ENCODE results near the gene LBX2. TPM values are rescaled to one million over a fixed set of nuclear protein-coding genes. Genes with fewer than 3 reads are reported as not detected.
"Not testable (repeated sequence)": the region's sequence is repeated elsewhere in the genome, so short reads cannot be mapped to it uniquely, and the experiment has no call there.

The LBX2 gene
- total RNA-seq, 1 experiment from 2014 or later = 1.3 TPM

GRCh38 chr2:74470742-74471141 is 28.7 kb downstream of the LBX2 start:
- H3K4me3 ChIP-seq; DNase-seq; H3K36me3 ChIP-seq; H3K27me3 ChIP-seq; H3K27ac ChIP-seq; H3K4me1 ChIP-seq; H3K9me3 ChIP-seq (replicated peaks): not testable (repeated sequence)

DNA sequence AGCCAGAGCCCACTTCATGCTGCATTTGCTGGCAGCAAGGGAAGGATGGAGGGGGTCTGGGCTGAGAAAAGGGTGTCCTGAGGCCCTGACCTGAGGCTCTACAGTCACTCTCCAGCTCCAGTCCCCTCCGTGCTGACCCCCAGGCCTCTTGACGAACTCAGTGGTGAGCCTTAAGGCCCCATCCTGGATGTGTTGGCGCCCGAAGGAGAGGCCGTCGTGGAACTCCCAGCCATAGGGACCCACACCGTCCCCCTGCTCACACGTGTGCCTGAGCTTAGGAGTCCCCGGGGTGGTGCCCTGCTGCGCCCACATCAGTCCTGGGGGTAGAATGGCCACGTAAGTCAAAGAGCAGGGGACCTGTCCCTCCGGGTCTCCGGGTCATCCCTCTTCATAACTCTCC is 35.0 kb downstream of the LBX2 start:
- Histone ChIP-seq H3K9me3 (replicated peaks) (no peaks in the 10 kb centered on the region), H3K27ac (peak overlapping the region; percentile 2; the same call in 1 of the 2 replicates)
- DNase-seq = no peak

DNA sequence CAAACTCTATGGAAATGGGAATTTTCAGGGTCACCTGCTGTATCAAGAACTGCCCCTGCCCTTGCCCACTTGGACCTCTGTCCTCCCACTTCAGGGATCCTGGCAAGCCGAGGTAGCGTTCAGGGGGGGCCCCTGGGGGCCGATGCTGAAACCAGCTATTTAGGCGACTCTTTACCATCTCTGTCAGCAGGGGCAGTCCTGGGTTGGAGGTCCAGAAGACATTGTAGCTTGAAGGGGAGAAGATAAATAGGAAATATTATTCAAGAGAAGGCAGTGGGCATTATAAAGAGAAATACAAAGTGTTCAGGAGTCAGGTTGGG is 36.7 kb downstream of the LBX2 start:
- H3K9me3 ChIP-seq (replicated peaks) = no peaks in the 10 kb centered on the region
- peaks cover 4% of the 10 kb centered on the region; the same call in 1 of the 2 replicates for H3K36me3 ChIP-seq
- no peaks in the 10 kb centered on the region for H3K27me3 ChIP-seq
- H3K27ac ChIP-seq = no peak overlapping the region
- DNase-seq = no peak
- H3K4me1 ChIP-seq = 0 out of 2 replicates have a peak, but pooled peaks cover 6% of the 10 kb centered on the region
- no peak overlapping the region for H3K4me3 ChIP-seq

More for the DNA sequence above, 35.0 kb downstream of the LBX2 start:
- no peaks in the 10 kb centered on the region for H3K27me3 ChIP-seq
- peaks cover 4% of the 10 kb centered on the region; the same call in 1 of the 2 replicates for H3K36me3 ChIP-seq
- H3K4me1 ChIP-seq = 0 out of 2 replicates have a peak, but pooled peaks cover 6% of the 10 kb centered on the region
- H3K4me3 ChIP-seq = peak overlapping the region; percentile 83

DNA sequence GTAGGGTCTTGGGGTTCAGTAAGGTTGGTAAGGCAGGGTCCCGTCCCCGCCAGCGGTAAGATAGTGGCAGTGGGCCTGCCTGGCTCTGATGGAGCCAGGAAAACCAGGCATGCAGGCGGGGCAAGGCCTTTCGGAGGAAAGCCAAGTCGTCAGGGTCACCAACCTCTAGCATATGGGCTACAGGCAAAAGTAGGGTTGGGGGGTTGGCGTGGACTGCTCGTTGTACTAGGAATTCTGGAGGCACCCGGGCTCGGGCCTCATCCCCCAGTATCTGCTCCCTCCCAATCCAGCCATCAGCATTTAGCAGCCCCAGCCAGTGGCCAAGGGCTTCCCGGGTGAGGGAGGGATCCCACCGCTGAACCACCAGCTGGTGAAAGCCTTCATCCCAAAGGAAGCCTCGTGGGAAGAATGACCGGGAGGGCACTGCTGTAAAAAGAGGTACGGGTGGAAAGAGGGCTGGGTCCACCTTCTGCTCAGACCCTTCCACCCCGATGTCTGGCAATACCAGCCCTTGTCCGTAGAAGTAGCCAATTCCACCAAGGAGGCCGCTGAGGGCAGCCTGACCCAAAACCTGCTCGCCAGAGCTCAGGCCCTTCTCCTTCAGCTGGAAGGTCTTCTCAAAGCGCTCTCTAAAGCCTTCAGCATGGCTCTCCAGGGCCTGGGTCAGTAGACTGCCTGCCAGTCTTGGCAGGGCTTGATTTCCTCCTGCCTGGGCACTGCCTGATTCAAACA is 37.2 kb downstream of the LBX2 start:
- no peaks in the 10 kb centered on the region for H3K9me3 ChIP-seq (replicated peaks)
- 0 out of 2 replicates have a peak, but pooled peaks cover 6% of the 10 kb centered on the region for H3K4me1 ChIP-seq
- no peaks in the 10 kb centered on the region for H3K27me3 ChIP-seq
- H3K27ac ChIP-seq = no peak overlapping the region
- H3K4me3 ChIP-seq = no peak overlapping the region
- no peak for DNase-seq
- peaks cover 4% of the 10 kb centered on the region; the same call in 1 of the 2 replicates for H3K36me3 ChIP-seq

- Histone ChIP-seq H3K27me3 (no peaks in the 10 kb centered on the region), H3K27ac (no peak overlapping the region), H3K4me3 (no peak overlapping the region), H3K36me3 (peaks cover 4% of the 10 kb centered on the region; the same call in 1 of the 2 replicates), H3K9me3 (replicated peaks) (no peaks in the 10 kb centered on the region), H3K4me1 (peaks cover 11% of the 10 kb centered on the region)
- DNase-seq = no peak
These were observed 38.0 kb downstream of the LBX2 start for GRCh38 chr2:74461187-74462053.

GRCh38 chr2:74460187-74460586 is 39.2 kb downstream of the LBX2 start:
- not testable (repeated sequence) for H3K9me3 ChIP-seq (replicated peaks); H3K27ac ChIP-seq; DNase-seq; H3K4me3 ChIP-seq; H3K4me1 ChIP-seq; H3K36me3 ChIP-seq; H3K27me3 ChIP-seq

GRCh38 chr2:74459503-74460118 is 39.8 kb downstream of the LBX2 start:
- H3K9me3 ChIP-seq (replicated peaks); H3K4me1 ChIP-seq; H3K27ac ChIP-seq; DNase-seq; H3K27me3 ChIP-seq; H3K4me3 ChIP-seq; H3K36me3 ChIP-seq: not testable (repeated sequence)

DNA sequence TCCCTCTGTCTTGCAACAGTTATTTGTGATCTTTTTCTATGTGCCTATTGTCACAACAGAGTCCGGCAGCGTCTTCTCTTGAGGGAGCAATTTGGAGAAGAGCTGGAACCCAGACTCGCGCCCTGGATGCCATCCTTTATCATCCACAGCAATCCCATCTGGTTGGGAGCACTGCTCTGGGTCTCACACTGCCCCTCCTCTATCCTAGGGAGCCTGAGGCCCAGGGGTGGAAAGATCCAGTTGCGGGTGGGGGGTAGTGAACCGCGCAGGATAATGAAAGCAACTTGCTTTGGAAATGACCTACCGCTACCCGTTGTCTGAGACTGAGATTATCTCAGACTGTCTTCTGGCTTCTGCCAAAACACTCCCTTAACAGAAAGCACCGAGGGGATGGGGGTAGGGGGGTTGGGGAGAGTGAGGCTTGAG is 40.5 kb downstream of the LBX2 start:
- no peaks in the 10 kb centered on the region for H3K27me3 ChIP-seq
- H3K27ac ChIP-seq = peak overlapping the region; percentile 25
- H3K4me1 ChIP-seq = peaks cover 6% of the 10 kb centered on the region
- DNase-seq = no peak
- H3K4me3 ChIP-seq = peak overlapping the region; percentile 68
- H3K36me3 ChIP-seq = peaks cover 4% of the 10 kb centered on the region; the same call in 1 of the 2 replicates
- no peaks in the 10 kb centered on the region for H3K9me3 ChIP-seq (replicated peaks)

- Histone ChIP-seq H3K4me1 (peaks cover 6% of the 10 kb centered on the region), H3K27ac (peak within 1 kb of the TSS; percentile 65), H3K9me3 (replicated peaks) (no peaks in the 10 kb centered on the region), H3K36me3 (peaks cover 4% of the 10 kb centered on the region; the same call in 1 of the 2 replicates), H3K27me3 (no peaks in the 10 kb centered on the region), H3K4me3 (peak within 1 kb of the TSS; percentile 68)
- peak; percentile 100 for DNase-seq
These were observed 41.1 kb downstream of the LBX2 start, which contains the start of gene WBP1 for GRCh38 chr2:74458132-74458937. WBP1 (plus strand) TSS chr2:74458438; CDS start chr2:74458603, 165 bp downstream.

DNA sequence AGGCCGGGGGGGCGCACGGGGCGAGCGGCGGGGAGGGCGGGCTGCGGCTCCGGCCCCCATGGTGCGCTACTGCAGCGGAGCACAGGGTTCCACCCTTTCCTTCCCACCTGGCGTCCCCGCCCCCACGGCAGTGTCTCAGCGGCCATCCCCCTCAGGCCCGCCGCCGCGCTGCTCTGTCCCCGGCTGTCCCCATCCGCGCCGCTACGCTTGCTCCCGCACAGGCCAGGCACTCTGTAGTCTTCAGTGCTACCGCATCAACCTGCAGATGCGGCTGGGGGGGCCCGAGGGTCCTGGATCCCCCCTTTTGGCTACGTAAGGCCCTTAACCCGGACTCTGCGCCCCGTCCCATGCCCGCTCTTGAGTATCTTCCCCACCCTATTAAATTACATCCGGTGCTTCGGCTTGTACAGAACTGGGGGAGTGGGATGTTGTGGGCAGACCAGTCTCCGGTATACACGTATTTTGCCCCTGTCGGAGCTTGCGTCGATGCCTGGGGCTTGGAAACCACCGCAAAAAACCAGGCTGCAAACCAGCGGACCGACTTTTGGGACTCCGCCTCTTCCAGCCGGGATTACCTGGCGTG is 41.8 kb downstream of the LBX2 start:
- Histone ChIP-seq H3K36me3 (peaks cover under 1% of the 10 kb centered on the region; the same call in 1 of the 2 replicates), H3K27me3 (no peaks in the 10 kb centered on the region), H3K4me1 (peaks cover 7% of the 10 kb centered on the region), H3K4me3 (peak overlapping the region; percentile 68), H3K27ac (peak overlapping the region; percentile 65), H3K9me3 (replicated peaks) (no peaks in the 10 kb centered on the region)
- DNase-seq = peak; percentile 76 to 78

- Histone ChIP-seq H3K27me3 (no peaks in the 10 kb centered on the region), H3K36me3 (no peaks in the 10 kb centered on the region), H3K9me3 (replicated peaks) (no peaks in the 10 kb centered on the region), H3K4me1 (peaks cover 11% of the 10 kb centered on the region), H3K27ac (peak overlapping the region; percentile 65; the same call in 1 of the 2 replicates), H3K4me3 (peak overlapping the region; percentile 68)
- no peak for DNase-seq
These were observed 42.3 kb downstream of the LBX2 start for GRCh38 chr2:74457129-74457548.

DNA sequence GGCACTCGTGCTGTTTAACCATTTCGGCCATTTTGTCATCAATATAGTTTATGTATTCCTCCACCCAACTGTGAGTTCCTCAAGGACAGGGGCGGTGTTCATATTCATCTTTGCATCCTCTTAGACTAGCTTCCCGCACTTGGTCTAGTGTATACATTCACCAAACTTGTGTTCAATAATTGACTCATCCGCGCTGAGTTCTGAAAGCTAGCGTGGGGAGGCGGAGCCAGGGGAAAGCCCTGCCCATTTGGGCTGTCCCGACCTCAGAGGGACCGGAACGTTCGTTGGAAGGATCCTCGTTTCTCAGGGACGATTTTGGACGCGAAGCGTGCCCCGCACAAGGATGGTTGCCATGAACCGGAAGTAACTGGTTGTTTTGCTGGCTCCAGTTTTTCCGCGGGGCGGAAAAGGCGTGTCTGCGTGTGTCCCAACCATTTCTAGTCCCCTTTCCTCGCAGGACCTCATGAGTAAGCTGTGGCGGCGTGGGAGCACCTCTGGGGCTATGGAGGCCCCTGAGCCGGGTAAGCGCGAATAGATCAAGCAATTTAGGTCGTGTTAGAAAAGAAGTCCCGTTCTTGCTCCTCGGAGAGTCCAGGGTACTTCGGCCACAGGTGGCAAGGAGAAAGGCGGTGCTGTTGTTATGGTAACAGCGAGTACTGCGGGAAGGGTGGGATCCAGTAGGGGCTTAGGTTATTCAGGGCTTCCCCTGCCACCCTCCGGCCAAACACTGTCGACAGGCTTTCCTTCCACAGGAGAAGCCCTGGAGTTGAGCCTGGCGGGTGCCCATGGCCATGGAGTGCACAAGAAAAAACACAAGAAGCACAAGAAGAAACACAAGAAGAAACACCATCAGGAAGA is 44.5 kb downstream of the LBX2 start, which contains the start of gene INO80B:
INO80B (plus strand) TSS at position 434 of the 858 bp plus-strand sequence; CDS start at position 464, 30 bp downstream.
- no peaks in the 10 kb centered on the region for H3K27me3 ChIP-seq
- H3K9me3 ChIP-seq (replicated peaks) = no peaks in the 10 kb centered on the region
- H3K27ac ChIP-seq = peak within 1 kb of the TSS; percentile 9; the same call in 1 of the 2 replicates
- peaks cover 11% of the 10 kb centered on the region for H3K4me1 ChIP-seq
- peak; percentile 96 to 99 for DNase-seq
- H3K36me3 ChIP-seq = no peaks in the 10 kb centered on the region
- peak within 1 kb of the TSS; percentile 64 for H3K4me3 ChIP-seq
